ENCODE data around the gene IZUMO1R.

- no peak for TF ChIP-seq POLR2A (IDR thresholded peaks at IDR 0.05; ENCODE audit: extremely low read depth, insufficient read length)
- TF ChIP-seq CTCF (IDR thresholded peaks at IDR 0.05; ENCODE audit: low read depth, low read length) = no peak
- no peak for TF ChIP-seq MYC (IDR thresholded peaks at IDR 0.05; ENCODE audit: low read depth, low read length)
- no peak for TF ChIP-seq MAX (IDR thresholded peaks at IDR 0.05; ENCODE audit: low read depth, low read length)
These were observed 8.8 kb upstream of the IZUMO1R start for GRCh38 chr11:94295534-94295933.
